RWPE2 (cell line): ENCODE measurements around the gene ALCAM.

ENCODE experiments used
- ATAC-seq: fragments of 200-7000 bp; cut with Tn5 transposase; 3 replicates; pipeline ENCODE4 v1.9.1; 2021; ENCODE audit warnings: low read depth
- DNase-seq: peaks from one replicate; pipeline ENCODE4 v3.0.0-alpha.2; 2020; ENCODE audit warnings: low spot score
- H3K27ac ChIP-seq: fragments of 450-650 bp; 2 replicates; pipeline ENCODE4 v1.5.1; 2017; ENCODE audit warnings: mild to moderate bottlenecking; ENCODE audit not compliant: poor library complexity, severe bottlenecking
- H3K27me3 ChIP-seq: fragments of 250-450 bp; sonication (Bioruptor Pico); 2 replicates; pipeline ENCODE4 v1.5.1; 2021; ENCODE audit warnings: mild to moderate bottlenecking, moderate library complexity; ENCODE audit not compliant: insufficient read depth, poor library complexity, severe bottlenecking
- H3K36me3 ChIP-seq: fragments of 250-450 bp; sonication (Bioruptor Pico); 2 replicates; pipeline ENCODE4 v1.5.1; 2020; ENCODE audit warnings: low read depth, mild to moderate bottlenecking, moderate library complexity
- H3K4me1 ChIP-seq: fragments of 250-450 bp; sonication (Bioruptor Pico); 2 replicates; pipeline ENCODE4 v1.5.1; 2021; ENCODE audit warnings: mild to moderate bottlenecking, moderate library complexity; ENCODE audit not compliant: insufficient read depth, poor library complexity, severe bottlenecking
- H3K4me3 ChIP-seq: fragments of 250-450 bp; sonication (Bioruptor Pico); 2 replicates; pipeline ENCODE4 v1.5.1; 2021; ENCODE audit warnings: mild to moderate bottlenecking, moderate library complexity; ENCODE audit not compliant: severe bottlenecking
- H3K9me3 ChIP-seq: fragments of 250-450 bp; sonication (Bioruptor Pico); 2 replicates; pipeline ENCODE4 v1.5.1; 2021; ENCODE audit warnings: mild to moderate bottlenecking, moderate library complexity; ENCODE audit not compliant: severe bottlenecking
- CTCF ChIP-seq: fragments of 450-650 bp; IDR thresholded peaks from one replicate; pipeline ENCODE4 v1.5.1; 2017; ENCODE audit warnings: mild to moderate bottlenecking, moderate library complexity; ENCODE audit not compliant: poor library complexity, severe bottlenecking

Gene ALCAM

GRCh38 chr3:105534491-105534890 is 167.8 kb downstream of the ALCAM start:
- DNase-seq (no peak), ATAC-seq (no peak)
- H3K4me3 ChIP-seq: no peak overlapping the region
- no peaks in the 10 kb centered on the region for H3K9me3 ChIP-seq
- H3K4me1 ChIP-seq: peaks cover 3% of the 10 kb centered on the region
- H3K27me3 ChIP-seq: no peaks in the 10 kb centered on the region
- peaks cover 52% of the 10 kb centered on the region for H3K36me3 ChIP-seq
- no peak overlapping the region for H3K27ac ChIP-seq
- TF ChIP-seq CTCF: no peak

- no peaks in the 10 kb centered on the region for H3K27me3 ChIP-seq
- no peak for ATAC-seq
- no peak for TF ChIP-seq CTCF
- peaks cover 60% of the 10 kb centered on the region for H3K36me3 ChIP-seq
- DNase-seq: no peak
- no peak overlapping the region for H3K27ac ChIP-seq
- no peaks in the 10 kb centered on the region for H3K9me3 ChIP-seq
- no peaks in the 10 kb centered on the region for H3K4me1 ChIP-seq
- H3K4me3 ChIP-seq: no peak overlapping the region
Measured at GRCh38 chr3:105537371-105538080, 170.8 kb downstream of the ALCAM start.

GRCh38 chr3:105538483-105538882 is 171.8 kb downstream of the ALCAM start:
- no peak for DNase-seq
- Histone ChIP-seq H3K36me3 (peaks cover 61% of the 10 kb centered on the region), H3K27ac (no peak overlapping the region), H3K9me3 (no peaks in the 10 kb centered on the region), H3K4me1 (no peaks in the 10 kb centered on the region), H3K27me3 (no peaks in the 10 kb centered on the region), H3K4me3 (no peak overlapping the region)
- no peak for TF ChIP-seq CTCF
- ATAC-seq: no peak

GRCh38 chr3:105539897-105540296 is 173.2 kb downstream of the ALCAM start:
- Histone ChIP-seq H3K27me3 (no peaks in the 10 kb centered on the region), H3K9me3 (no peaks in the 10 kb centered on the region), H3K4me3 (no peak overlapping the region), H3K4me1 (no peaks in the 10 kb centered on the region), H3K27ac (no peak overlapping the region), H3K36me3 (peaks cover 54% of the 10 kb centered on the region)
- TF ChIP-seq CTCF: no peak
- ATAC-seq (no peak), DNase-seq (no peak)

- Histone ChIP-seq H3K9me3 (no peaks in the 10 kb centered on the region), H3K27me3 (no peaks in the 10 kb centered on the region), H3K27ac (no peak overlapping the region), H3K36me3 (peaks cover 70% of the 10 kb centered on the region), H3K4me1 (no peaks in the 10 kb centered on the region), H3K4me3 (no peak overlapping the region)
- TF ChIP-seq CTCF: no peak
- no peak for DNase-seq
- no peak for ATAC-seq
Measured at GRCh38 chr3:105542282-105543019, 175.7 kb downstream of the ALCAM start.
